Fibroblast of the aortic adventitia (primary cell): ENCODE measurements around the gene UBAC2. TPM values are rescaled to one million over a fixed set of nuclear protein-coding genes. Genes with fewer than 3 reads are reported as not detected.

Experiments
- DNase-seq: peaks from one replicate; pipeline ENCODE4 v3.0.0-alpha.2; 2010; ENCODE audit warnings: low read depth
- H3K4me3 ChIP-seq: 2 replicates; pipeline ENCODE4 v1.5.1; 2011; ENCODE audit warnings: low read depth, mild to moderate bottlenecking, control low read depth, low read length, moderate library complexity
- total RNA-seq: library from RNA; depleted of rRNA; stranded (reverse); fragments of >200 nt; gene quantifications from 2 replicates; pipeline ENCODE4 v1.2.3, GENCODE V29; 2012; ENCODE audit warnings: low replicate concordance
- TF ChIP-seq, protein P1 (sequence below): IDR thresholded peaks from 2 replicates; pipeline ENCODE4 v1.5.1; 2011; ENCODE audit warnings: mild to moderate bottlenecking, low read length, control low read depth, inconsistent platforms; ENCODE audit not compliant: insufficient read depth

The UBAC2 gene
- total RNA-seq, 1 donor: 33.8 TPM

DNA sequence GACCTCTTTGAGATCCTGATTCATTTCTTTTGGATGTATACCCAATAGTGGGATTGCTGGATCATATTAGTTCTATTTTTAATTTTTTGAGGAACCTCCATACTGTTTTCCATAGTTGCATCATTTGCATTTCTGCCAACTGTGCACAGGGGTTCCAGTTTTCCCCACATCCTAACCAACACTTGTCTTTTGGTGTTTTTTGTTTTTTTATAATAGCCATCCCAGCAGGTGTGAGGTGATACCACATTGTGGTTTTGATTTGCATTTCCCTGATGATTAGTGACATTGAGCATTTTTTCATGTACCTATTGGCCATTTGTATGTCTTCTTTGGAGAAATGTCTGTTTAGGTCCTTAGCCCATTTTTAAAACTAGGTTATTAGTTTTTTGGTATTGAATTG lies 125.4 kb downstream of the UBAC2 start:
- TF ChIP-seq, protein P1, sequence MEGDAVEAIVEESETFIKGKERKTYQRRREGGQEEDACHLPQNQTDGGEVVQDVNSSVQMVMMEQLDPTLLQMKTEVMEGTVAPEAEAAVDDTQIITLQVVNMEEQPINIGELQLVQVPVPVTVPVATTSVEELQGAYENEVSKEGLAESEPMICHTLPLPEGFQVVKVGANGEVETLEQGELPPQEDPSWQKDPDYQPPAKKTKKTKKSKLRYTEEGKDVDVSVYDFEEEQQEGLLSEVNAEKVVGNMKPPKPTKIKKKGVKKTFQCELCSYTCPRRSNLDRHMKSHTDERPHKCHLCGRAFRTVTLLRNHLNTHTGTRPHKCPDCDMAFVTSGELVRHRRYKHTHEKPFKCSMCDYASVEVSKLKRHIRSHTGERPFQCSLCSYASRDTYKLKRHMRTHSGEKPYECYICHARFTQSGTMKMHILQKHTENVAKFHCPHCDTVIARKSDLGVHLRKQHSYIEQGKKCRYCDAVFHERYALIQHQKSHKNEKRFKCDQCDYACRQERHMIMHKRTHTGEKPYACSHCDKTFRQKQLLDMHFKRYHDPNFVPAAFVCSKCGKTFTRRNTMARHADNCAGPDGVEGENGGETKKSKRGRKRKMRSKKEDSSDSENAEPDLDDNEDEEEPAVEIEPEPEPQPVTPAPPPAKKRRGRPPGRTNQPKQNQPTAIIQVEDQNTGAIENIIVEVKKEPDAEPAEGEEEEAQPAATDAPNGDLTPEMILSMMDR: no peak
- no peak overlapping the region for H3K4me3 ChIP-seq
- DNase-seq: no peak

DNA sequence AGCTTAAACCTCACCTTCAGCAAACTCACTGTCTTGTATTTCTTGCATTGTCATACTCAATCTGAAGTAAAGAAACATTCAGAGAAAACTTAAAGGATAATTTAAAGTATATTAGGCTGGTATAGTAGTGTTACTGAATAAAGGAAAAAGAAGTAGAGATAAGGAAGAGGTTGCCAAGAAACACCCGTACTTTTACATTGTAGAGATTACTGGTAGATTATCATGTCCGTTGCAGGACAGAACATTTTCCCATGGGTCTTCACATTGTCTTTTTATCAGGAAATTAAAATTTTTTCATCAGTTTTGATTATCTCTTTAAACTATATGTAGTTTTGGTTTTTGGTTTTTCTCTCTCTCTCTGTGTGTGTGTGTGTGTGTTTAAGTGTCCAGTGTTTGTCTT lies 126.5 kb downstream of the UBAC2 start:
- H3K4me3 ChIP-seq: no peak overlapping the region
- TF ChIP-seq, protein P1: no peak
- DNase-seq: no peak

DNA sequence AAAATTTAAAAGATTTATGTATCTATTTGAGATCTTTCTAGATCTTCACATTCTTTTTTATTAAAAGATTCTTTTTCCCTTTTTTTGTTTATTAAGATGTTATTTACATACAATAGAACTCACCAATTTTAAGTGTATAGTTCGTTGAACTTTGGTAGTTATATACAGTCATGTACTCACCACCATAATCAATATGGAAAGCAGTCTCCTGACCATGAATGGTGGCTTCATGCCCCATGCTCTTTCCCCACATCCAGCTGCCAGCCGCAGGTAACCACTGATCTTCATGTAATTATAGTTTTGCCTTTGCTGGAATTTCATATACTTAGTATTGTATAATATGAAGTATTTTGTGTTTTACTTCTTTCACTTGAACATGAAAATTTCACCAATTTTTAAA lies 127.1 kb downstream of the UBAC2 start:
- no peak for DNase-seq
- TF ChIP-seq, protein P1: no peak
- H3K4me3 ChIP-seq: no peak overlapping the region

DNA sequence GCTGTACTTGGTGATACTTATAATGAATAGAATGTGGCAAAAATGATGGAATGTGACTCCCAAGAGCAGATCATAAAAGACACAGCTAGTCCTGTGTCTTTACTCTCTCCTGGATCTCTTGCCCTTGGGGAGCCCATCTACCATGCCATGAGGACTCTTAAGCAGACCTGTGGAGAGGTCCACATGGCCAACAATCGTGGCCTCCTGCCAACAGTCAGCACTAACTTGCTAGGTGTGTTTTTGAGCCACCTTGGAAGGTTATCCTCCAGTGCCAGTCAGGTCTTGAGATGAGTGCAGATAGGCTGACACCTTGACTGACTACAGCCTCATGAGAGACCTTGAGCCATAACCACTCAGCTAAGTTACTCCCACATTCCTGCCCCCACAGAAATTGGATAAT lies 128.8 kb downstream of the UBAC2 start:
- no peak overlapping the region for H3K4me3 ChIP-seq
- no peak for DNase-seq
- TF ChIP-seq, protein P1: no peak

DNA sequence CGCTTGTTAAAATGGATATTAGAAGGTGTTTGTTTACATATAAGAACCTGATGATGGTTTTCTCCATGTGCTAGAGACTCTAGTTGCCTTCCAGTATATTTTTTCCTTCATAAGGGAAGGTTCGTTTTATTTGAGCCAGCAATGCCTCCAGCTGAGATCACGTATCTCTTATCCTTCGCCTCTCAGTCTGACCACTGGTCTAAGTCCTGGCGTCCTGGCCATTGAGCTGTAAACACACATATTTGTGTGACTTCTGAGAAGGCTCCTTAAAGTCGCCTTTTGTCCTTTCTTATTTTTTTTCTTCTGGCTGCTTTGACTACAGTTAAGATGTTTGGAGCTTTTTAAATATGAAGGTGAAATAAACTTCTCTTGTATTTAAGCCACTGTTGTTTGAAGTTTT lies 130.3 kb downstream of the UBAC2 start:
- TF ChIP-seq, protein P1: no peak
- no peak overlapping the region for H3K4me3 ChIP-seq
- no peak for DNase-seq

DNA sequence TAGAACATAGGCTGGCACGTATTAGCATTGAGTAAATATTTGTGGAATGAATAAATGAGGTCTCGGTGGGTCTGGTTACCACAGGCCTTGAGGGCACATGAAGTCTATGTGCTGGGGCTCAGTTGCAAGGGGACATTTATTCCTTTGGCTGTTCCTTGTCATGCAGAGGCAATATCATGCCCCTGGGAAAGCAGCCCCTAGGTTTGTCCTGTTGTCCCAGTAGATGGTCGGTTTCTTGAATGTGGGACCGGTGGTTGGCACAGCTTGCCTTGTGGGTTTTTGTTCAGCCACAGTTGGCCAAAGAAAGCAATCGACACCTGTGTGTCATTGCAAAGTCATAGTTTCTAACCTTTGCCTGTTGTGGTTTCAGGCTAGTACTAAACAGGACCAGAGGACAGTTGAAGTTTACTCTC lies 131.2 kb downstream of the UBAC2 start:
- no peak overlapping the region for H3K4me3 ChIP-seq
- TF ChIP-seq, protein P1: no peak
- no peak for DNase-seq

DNA sequence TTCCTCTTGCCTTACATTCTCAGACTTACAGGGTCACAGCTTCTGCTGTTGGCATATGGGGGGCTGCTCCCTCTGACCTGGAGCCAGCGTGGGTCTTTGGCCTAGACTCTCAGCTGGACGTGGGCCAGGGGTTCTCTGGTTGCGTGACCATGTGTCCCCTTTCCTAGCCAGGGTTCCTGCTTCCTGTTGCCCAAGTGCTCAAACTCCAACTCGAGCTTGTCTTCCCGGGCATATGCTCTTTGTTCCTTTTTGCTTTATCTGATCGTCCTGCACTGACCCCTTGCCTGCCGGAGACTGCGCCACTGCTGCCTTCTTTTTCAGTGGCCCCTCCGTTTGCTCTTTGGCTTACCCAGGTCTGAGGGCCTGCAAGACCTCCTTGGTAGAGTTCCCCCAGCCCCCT lies 131.8 kb downstream of the UBAC2 start:
- TF ChIP-seq, protein P1: no peak
- no peak overlapping the region for H3K4me3 ChIP-seq

More for the DNA sequence above, 131.8 kb downstream of the UBAC2 start:
- no peak for DNase-seq
